AG09309 (cell line): Measurements from ENCODE around the gene MTUS2.

Experiments
- DNase-seq: peaks from one replicate; pipeline ENCODE4 v3.0.0-alpha.2; 2010; ENCODE audit warnings: low read depth
- H3K4me3 ChIP-seq: 2 replicates; pipeline ENCODE4 v1.5.1; 2011; ENCODE audit warnings: mild to moderate bottlenecking, low read depth, low read length, moderate library complexity; ENCODE audit not compliant: control insufficient read depth
- TF ChIP-seq, protein P1 (sequence below): IDR thresholded peaks from 2 replicates; pipeline ENCODE4 v1.5.1; 2011; ENCODE audit warnings: mild to moderate bottlenecking, low read depth, low read length, inconsistent platforms; ENCODE audit not compliant: insufficient read depth, control insufficient read depth; ENCODE audit errors: missing control alignments

MTUS2 gene

DNA sequence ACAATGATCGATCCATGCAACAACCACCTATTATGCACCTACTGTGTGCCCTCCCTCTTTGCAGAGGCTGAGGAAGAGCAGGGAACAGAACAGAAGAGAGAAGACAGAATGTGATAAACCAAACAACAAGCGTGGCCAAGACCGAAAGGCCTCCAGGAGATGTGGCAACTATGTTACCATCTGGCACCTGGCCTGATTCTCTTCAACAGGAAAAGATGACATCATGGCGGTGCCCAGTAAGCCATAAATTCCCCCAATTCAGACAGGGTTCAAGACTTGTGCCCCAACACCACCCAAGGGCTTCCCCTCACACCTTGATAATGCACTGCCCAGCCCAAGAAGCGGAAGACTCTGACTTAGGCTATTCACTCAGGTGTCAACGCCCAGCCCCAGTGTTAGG, 731.1 kb downstream of the MTUS2 start:
- TF ChIP-seq, protein P1, sequence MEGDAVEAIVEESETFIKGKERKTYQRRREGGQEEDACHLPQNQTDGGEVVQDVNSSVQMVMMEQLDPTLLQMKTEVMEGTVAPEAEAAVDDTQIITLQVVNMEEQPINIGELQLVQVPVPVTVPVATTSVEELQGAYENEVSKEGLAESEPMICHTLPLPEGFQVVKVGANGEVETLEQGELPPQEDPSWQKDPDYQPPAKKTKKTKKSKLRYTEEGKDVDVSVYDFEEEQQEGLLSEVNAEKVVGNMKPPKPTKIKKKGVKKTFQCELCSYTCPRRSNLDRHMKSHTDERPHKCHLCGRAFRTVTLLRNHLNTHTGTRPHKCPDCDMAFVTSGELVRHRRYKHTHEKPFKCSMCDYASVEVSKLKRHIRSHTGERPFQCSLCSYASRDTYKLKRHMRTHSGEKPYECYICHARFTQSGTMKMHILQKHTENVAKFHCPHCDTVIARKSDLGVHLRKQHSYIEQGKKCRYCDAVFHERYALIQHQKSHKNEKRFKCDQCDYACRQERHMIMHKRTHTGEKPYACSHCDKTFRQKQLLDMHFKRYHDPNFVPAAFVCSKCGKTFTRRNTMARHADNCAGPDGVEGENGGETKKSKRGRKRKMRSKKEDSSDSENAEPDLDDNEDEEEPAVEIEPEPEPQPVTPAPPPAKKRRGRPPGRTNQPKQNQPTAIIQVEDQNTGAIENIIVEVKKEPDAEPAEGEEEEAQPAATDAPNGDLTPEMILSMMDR: no peak
- no peak for DNase-seq
- H3K4me3 ChIP-seq: no peak overlapping the region
